Trophoblast cell (in vitro differentiated cells and primary cell): ENCODE results near the gene GUCY1B1.

Experiments
- DNase-seq, 2 donors: peaks; one replicate each; pipeline ENCODE4 v3.0.0-alpha.2; 2016
- H2AFZ ChIP-seq: 2 replicates; pipeline ENCODE4 v1.6.1; 2013; ENCODE audit warnings: low read length, moderate library complexity, mild to moderate bottlenecking; ENCODE audit not compliant: insufficient read depth, poor library complexity
- H2AK5ac ChIP-seq: 2 replicates; pipeline ENCODE4 v1.6.1; 2013; ENCODE audit warnings: mild to moderate bottlenecking, low read length
- H2BK120ac ChIP-seq: 2 replicates; pipeline ENCODE4 v1.6.1; 2013; ENCODE audit warnings: low read length, mild to moderate bottlenecking, moderate library complexity; ENCODE audit not compliant: insufficient read depth, poor library complexity
- H2BK12ac ChIP-seq: 2 replicates; pipeline ENCODE4 v1.6.1; 2013; ENCODE audit warnings: mild to moderate bottlenecking, low read length, moderate library complexity
- H2BK5ac ChIP-seq: 2 replicates; pipeline ENCODE4 v1.6.1; 2013; ENCODE audit warnings: low read length, low read depth, moderate library complexity, mild to moderate bottlenecking; ENCODE audit not compliant: poor library complexity
- H3K14ac ChIP-seq: 2 replicates; pipeline ENCODE4 v1.6.1; 2013; ENCODE audit warnings: mild to moderate bottlenecking, low read length
- H3K18ac ChIP-seq: 2 replicates; pipeline ENCODE4 v1.6.1; 2013; ENCODE audit warnings: mild to moderate bottlenecking, low read length
- H3K23ac ChIP-seq: 2 replicates; pipeline ENCODE4 v1.6.1; 2013; ENCODE audit warnings: low read length
- H3K27ac ChIP-seq: 2 replicates; pipeline ENCODE4 v1.5.1; 2013; ENCODE audit warnings: low read depth, mild to moderate bottlenecking, inconsistent platforms, low read length, moderate library complexity
- H3K27me3 ChIP-seq: 2 replicates; pipeline ENCODE4 v1.6.1; 2013; ENCODE audit warnings: inconsistent platforms, mild to moderate bottlenecking, low read length, moderate library complexity; ENCODE audit not compliant: insufficient read depth
- H3K36me3 ChIP-seq, 2 experiments: 1 replicate in 1 of 2; 2 replicates in 1 of 2; pipeline ENCODE4 v1.6.1; 2013; ENCODE audit warnings: low read length in 2 of 2, mild to moderate bottlenecking in 2 of 2, moderate library complexity in 1 of 2; ENCODE audit not compliant: insufficient read depth in 2 of 2, control insufficient read depth in 1 of 2
- H3K4ac ChIP-seq: 2 replicates; pipeline ENCODE4 v1.6.1; 2013; ENCODE audit warnings: low read depth, mild to moderate bottlenecking, low read length, moderate library complexity
- H3K4me1 ChIP-seq, 2 experiments: 1 replicate in 1 of 2; 2 replicates in 1 of 2; pipeline ENCODE4 v1.6.1; 2013; ENCODE audit warnings: low read length in 2 of 2, mild to moderate bottlenecking in 2 of 2, moderate library complexity in 1 of 2; ENCODE audit not compliant: insufficient read depth in 2 of 2, control insufficient read depth in 1 of 2
- H3K4me2 ChIP-seq: 2 replicates; pipeline ENCODE4 v1.6.1; 2013; ENCODE audit warnings: inconsistent platforms, mild to moderate bottlenecking, low read length, moderate library complexity
- H3K4me3 ChIP-seq: 2 replicates; pipeline ENCODE4 v1.5.1; 2013; ENCODE audit warnings: mild to moderate bottlenecking, low read depth, low read length, inconsistent platforms
- H3K79me1 ChIP-seq: one replicate; pipeline ENCODE4 v1.6.1; 2013; ENCODE audit warnings: low read length
- H3K79me2 ChIP-seq: 2 replicates; pipeline ENCODE4 v1.6.1; 2013; ENCODE audit warnings: low read length, mild to moderate bottlenecking; ENCODE audit not compliant: control insufficient read depth, insufficient read depth, poor library complexity
- H3K9ac ChIP-seq: 2 replicates; pipeline ENCODE4 v1.6.1; 2013; ENCODE audit warnings: mild to moderate bottlenecking, low read length
- H3K9me3 ChIP-seq: 2 replicates; pipeline ENCODE4 v1.6.1; 2013; ENCODE audit warnings: low read depth, mild to moderate bottlenecking, control low read depth, inconsistent platforms, low read length; ENCODE audit not compliant: insufficient read depth
- H4K12ac ChIP-seq: 2 replicates; pipeline ENCODE4 v1.6.1; 2013; ENCODE audit warnings: low read depth, mild to moderate bottlenecking, low read length, moderate library complexity
- H4K8ac ChIP-seq: 2 replicates; pipeline ENCODE4 v1.6.1; 2013; ENCODE audit warnings: low read depth, mild to moderate bottlenecking, low read length, moderate library complexity
- H4K91ac ChIP-seq: one replicate; pipeline ENCODE4 v1.6.1; 2013; ENCODE audit warnings: low read depth, mild to moderate bottlenecking, low read length, moderate library complexity
- WGBS: extraction: QIAGEN DNeasy Blood & Tissue Kit; methylation state at CpG from one replicate; pipeline ENCODE4 v1.1.7; 2013; ENCODE audit warnings: missing lambda C conversion rate; ENCODE audit not compliant: insufficient read length, insufficient coverage; ENCODE audit errors: extremely low coverage; 5-methylcytosine and 5-hydroxymethylcytosine counted together

Gene GUCY1B1

GRCh38 chr4:155713911-155714310, 44.9 kb upstream of the GUCY1B1 start:
- no peak overlapping the region for H2AK5ac ChIP-seq

DNA sequence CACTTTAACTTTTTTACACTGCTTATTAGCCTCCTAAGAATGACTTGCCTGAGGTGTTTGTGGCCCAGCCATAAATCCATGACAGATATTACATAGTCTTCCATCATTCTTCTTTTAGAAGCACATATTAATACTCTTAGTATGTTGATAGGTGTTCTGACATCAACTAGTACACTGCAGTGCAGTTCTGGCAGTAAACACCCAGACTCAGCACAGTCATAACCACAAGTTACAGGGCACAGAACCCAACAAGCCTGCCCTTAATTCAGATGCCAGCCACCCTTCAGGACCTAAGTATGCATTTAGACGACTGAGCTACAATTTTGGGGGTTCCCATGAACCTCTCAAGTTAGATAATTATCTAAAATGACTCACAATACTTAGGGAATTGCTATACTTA, 36.5 kb upstream of the GUCY1B1 start:
- Histone ChIP-seq H3K4ac (no peak overlapping the region), H3K9ac (no peak overlapping the region)

More at GRCh38 chr4:155713911-155714310, 44.9 kb upstream of the GUCY1B1 start:
- no peaks in the 10 kb centered on the region for H3K9me3 ChIP-seq
- no peak overlapping the region for H3K4me2 ChIP-seq
- DNase-seq = no peak
- no peaks in the 10 kb centered on the region for H3K79me2 ChIP-seq
- H3K23ac ChIP-seq = no peak overlapping the region
- H3K14ac ChIP-seq = no peak overlapping the region
- WGBS = no CpG with 5 or more reads among the region's 1 CpG
- peaks cover 13 to 29% of the 10 kb centered on the region in 2 experiments for H3K36me3 ChIP-seq
- no peak overlapping the region for H2BK12ac ChIP-seq
- no peak overlapping the region for H2BK5ac ChIP-seq
- H4K8ac ChIP-seq = no peak overlapping the region
- H3K27ac ChIP-seq = no peak overlapping the region
- H3K9ac ChIP-seq = no peak overlapping the region
- H3K18ac ChIP-seq = no peak overlapping the region
- no peaks in the 10 kb centered on the region for H3K79me1 ChIP-seq
- H4K91ac ChIP-seq = no peak overlapping the region
- H2BK120ac ChIP-seq = no peak overlapping the region
- H3K27me3 ChIP-seq = no peaks in the 10 kb centered on the region
- H3K4me1 ChIP-seq = no peaks in the 10 kb centered on the region
- H2AFZ ChIP-seq = no peak overlapping the region
- no peak overlapping the region for H4K12ac ChIP-seq
- H3K4me3 ChIP-seq = no peak overlapping the region
- H3K4ac ChIP-seq = no peak overlapping the region

GRCh38 chr4:155722816-155723499, 35.9 kb upstream of the GUCY1B1 start:
- no peaks in the 10 kb centered on the region for H3K4me1 ChIP-seq
- no peak overlapping the region for H4K8ac ChIP-seq
- H3K9ac ChIP-seq = no peak overlapping the region
- no peak for DNase-seq
- H2AFZ ChIP-seq = no peak overlapping the region
- H2BK12ac ChIP-seq = no peak overlapping the region
- H2AK5ac ChIP-seq = no peak overlapping the region
- no peaks in the 10 kb centered on the region for H3K27me3 ChIP-seq
- H2BK5ac ChIP-seq = no peak overlapping the region
- H4K91ac ChIP-seq = no peak overlapping the region
- WGBS = no CpG with 5 or more reads among the region's 7 CpGs
- no peak overlapping the region for H3K18ac ChIP-seq
- no peak overlapping the region for H3K27ac ChIP-seq
- peaks cover 5 to 30% of the 10 kb centered on the region in 2 experiments for H3K36me3 ChIP-seq
- no peak overlapping the region for H4K12ac ChIP-seq
- no peak overlapping the region for H3K14ac ChIP-seq
- no peak overlapping the region for H3K4me2 ChIP-seq
- no peak overlapping the region for H3K4ac ChIP-seq
- no peak overlapping the region for H3K23ac ChIP-seq
- no peak overlapping the region for H3K4me3 ChIP-seq
- H3K79me1 ChIP-seq = no peaks in the 10 kb centered on the region
- no peaks in the 10 kb centered on the region for H3K9me3 ChIP-seq
- no peaks in the 10 kb centered on the region for H3K79me2 ChIP-seq
- no peak overlapping the region for H2BK120ac ChIP-seq

More for the DNA sequence above, 36.5 kb upstream of the GUCY1B1 start:
- H2BK12ac ChIP-seq = no peak overlapping the region
- H3K23ac ChIP-seq = no peak overlapping the region
- H2BK120ac ChIP-seq = no peak overlapping the region
- H2AK5ac ChIP-seq = no peak overlapping the region
- H3K4me3 ChIP-seq = no peak overlapping the region
- no peaks in the 10 kb centered on the region for H3K79me1 ChIP-seq
- no peak overlapping the region for H2AFZ ChIP-seq
- no peaks in the 10 kb centered on the region for H3K79me2 ChIP-seq
- H3K18ac ChIP-seq = no peak overlapping the region
- H3K4me1 ChIP-seq = no peaks in the 10 kb centered on the region
- H3K14ac ChIP-seq = no peak overlapping the region
- WGBS = no CpG with 5 or more reads among the region's 1 CpG
- H3K27me3 ChIP-seq = no peaks in the 10 kb centered on the region
- H4K8ac ChIP-seq = no peak overlapping the region
- no peak overlapping the region for H4K12ac ChIP-seq
- H4K91ac ChIP-seq = no peak overlapping the region
- no peaks in the 10 kb centered on the region for H3K9me3 ChIP-seq
- no peak overlapping the region for H3K4me2 ChIP-seq
- H2BK5ac ChIP-seq = no peak overlapping the region
- no peak for DNase-seq
- peaks cover 5 to 30% of the 10 kb centered on the region in 2 experiments for H3K36me3 ChIP-seq
- no peak overlapping the region for H3K27ac ChIP-seq

DNA sequence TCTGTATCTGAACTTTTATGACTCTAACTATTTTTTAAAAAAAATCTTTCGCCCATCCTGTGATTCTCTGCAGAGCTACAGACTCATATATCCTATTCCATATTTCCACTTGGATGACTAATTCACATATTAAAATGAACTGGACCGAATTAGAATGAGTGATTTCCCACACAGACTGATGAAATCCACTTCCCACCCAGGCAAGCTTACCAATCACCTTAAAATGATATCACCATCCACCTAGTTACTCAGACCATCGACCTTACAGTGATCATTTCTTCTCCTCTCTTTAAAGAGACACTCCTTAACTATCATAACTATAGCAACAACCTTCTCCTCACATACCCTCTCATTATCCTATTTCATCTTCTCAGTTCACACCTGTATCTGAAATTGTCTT, 34.1 kb upstream of the GUCY1B1 start:
- no peak overlapping the region for H2BK12ac ChIP-seq
- no peak overlapping the region for H3K4me2 ChIP-seq
- no peak overlapping the region for H3K18ac ChIP-seq
- H3K36me3 ChIP-seq = peaks cover 5 to 22% of the 10 kb centered on the region in 2 experiments
- H3K4me3 ChIP-seq = no peak overlapping the region
- no peak overlapping the region for H2AFZ ChIP-seq
- no peak overlapping the region for H3K27ac ChIP-seq
- no peak overlapping the region for H4K12ac ChIP-seq
- H3K4me1 ChIP-seq = no peaks in the 10 kb centered on the region
- H2AK5ac ChIP-seq = no peak overlapping the region
- no peaks in the 10 kb centered on the region for H3K79me1 ChIP-seq
- H4K8ac ChIP-seq = no peak overlapping the region
- no peak overlapping the region for H3K23ac ChIP-seq
- no peaks in the 10 kb centered on the region for H3K9me3 ChIP-seq
- no peaks in the 10 kb centered on the region for H3K79me2 ChIP-seq
- H2BK120ac ChIP-seq = no peak overlapping the region
- no peak overlapping the region for H3K4ac ChIP-seq
- no peaks in the 10 kb centered on the region for H3K27me3 ChIP-seq
- no peak overlapping the region for H4K91ac ChIP-seq
- no peak overlapping the region for H2BK5ac ChIP-seq
- H3K14ac ChIP-seq = no peak overlapping the region
- H3K9ac ChIP-seq = no peak overlapping the region
- WGBS = no CpG with 5 or more reads among the region's 3 CpGs
- no peak for DNase-seq
